Activated CD4-positive, alpha-beta T cell treated with anti-CD3 and anti-CD28 coated beads for 4 hours (primary cell): ENCODE data around the gene PPM1M.

Experiments used
- DNase-seq, 2 donors: peaks; one replicate each; pipeline ENCODE4 v3.0.0-alpha.2; 2020

PPM1M gene

GRCh38 chr3:52299247-52299878, 53.8 kb downstream of the PPM1M start:
- DNase-seq, result no peak
